GM12864 (cell line): ENCODE results near the gene TRPM7.
"Not testable (repeated sequence)": the region's sequence is repeated elsewhere in the genome, so short reads cannot be mapped to it uniquely, and the experiment has no call there.

ENCODE experiments used
- DNase-seq: peaks from one replicate; pipeline ENCODE4 v3.0.0-alpha.2; 2011; ENCODE audit warnings: low read depth
- H3K4me3 ChIP-seq: 2 replicates; pipeline ENCODE4 v1.5.1; 2011; ENCODE audit warnings: mild to moderate bottlenecking, low read depth, low read length, control low read depth
- CTCF ChIP-seq: IDR thresholded peaks from 2 replicates; pipeline ENCODE4 v1.5.1; 2011; ENCODE audit warnings: low read depth, mild to moderate bottlenecking, moderate library complexity, low read length, control low read depth, inconsistent platforms; ENCODE audit errors: missing control alignments

The TRPM7 gene

GRCh38 chr15:50605462-50605861 lies 81.1 kb downstream of the TRPM7 start:
- DNase-seq = no peak
- H3K4me3 ChIP-seq = no peak overlapping the region
- TF ChIP-seq CTCF = no peak

- not testable (repeated sequence) for H3K4me3 ChIP-seq, DNase-seq
Measured at GRCh38 chr15:50602028-50602427, 84.6 kb downstream of the TRPM7 start.

- no peak overlapping the region for H3K4me3 ChIP-seq
- TF ChIP-seq CTCF = no peak
- DNase-seq = no peak
Measured at GRCh38 chr15:50594311-50594710, 92.3 kb downstream of the TRPM7 start.

GRCh38 chr15:50593761-50594160 lies 92.8 kb downstream of the TRPM7 start:
- DNase-seq = no peak
- TF ChIP-seq CTCF = no peak
- H3K4me3 ChIP-seq = no peak overlapping the region

- TF ChIP-seq CTCF = no peak
- no peak overlapping the region for H3K4me3 ChIP-seq
Measured at GRCh38 chr15:50590288-50590687, 96.3 kb downstream of the TRPM7 start.

GRCh38 chr15:50577492-50577891 lies 109.1 kb downstream of the TRPM7 start:
- no peak overlapping the region for H3K4me3 ChIP-seq
- TF ChIP-seq CTCF = no peak
- no peak for DNase-seq

More at GRCh38 chr15:50590288-50590687, 96.3 kb downstream of the TRPM7 start:
- DNase-seq = no peak

GRCh38 chr15:50576166-50576565 lies 110.4 kb downstream of the TRPM7 start:
- no peak overlapping the region for H3K4me3 ChIP-seq
- TF ChIP-seq CTCF = no peak
- DNase-seq = no peak

GRCh38 chr15:50573842-50574241 lies 112.8 kb downstream of the TRPM7 start:
- not testable (repeated sequence) for H3K4me3 ChIP-seq, DNase-seq
